Fibroblast of lung (primary cell): Measurements from ENCODE around the gene SOX3.

ENCODE experiments used
- EZH2 ChIP-seq: IDR thresholded peaks from 2 replicates; pipeline ENCODE4 v1.5.1; 2012; ENCODE audit warnings: low read length, control low read depth, mild to moderate bottlenecking; ENCODE audit errors: missing control alignments
- TF ChIP-seq, protein P1 (sequence below), 2 donors: IDR thresholded peaks in 1 of 2; conservative IDR thresholded peaks in 1 of 2; 1 replicate in 1 of 2; 2 replicates in 1 of 2; pipeline ENCODE4 v1.5.1; 2011 to 2012; ENCODE audit warnings: low read length in 2 of 2, control low read depth in 1 of 2, inconsistent platforms in 1 of 2, low read depth in 1 of 2, mild to moderate bottlenecking in 1 of 2

DNA sequence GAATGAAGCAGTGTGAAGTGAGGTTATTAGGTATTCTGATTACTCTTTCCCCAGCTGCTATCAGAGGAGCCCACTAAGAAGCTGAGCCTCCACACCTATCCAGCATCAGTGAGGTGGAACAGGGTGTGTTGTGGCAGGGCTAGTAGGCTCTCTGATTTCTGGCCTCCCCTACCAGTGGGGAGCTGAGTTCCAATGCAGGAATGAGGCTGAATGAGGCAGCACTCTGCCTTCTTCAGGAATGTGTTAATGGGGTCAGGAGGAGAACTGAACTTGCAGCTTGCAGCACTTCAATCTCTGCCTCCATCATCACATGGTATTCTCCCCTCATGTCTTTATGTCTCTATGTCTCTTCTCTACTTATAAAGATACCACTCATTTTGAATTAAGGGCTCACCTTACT, 26.9 kb downstream of the SOX3 start:
- no peak for TF ChIP-seq EZH2
- TF ChIP-seq, protein P1, sequence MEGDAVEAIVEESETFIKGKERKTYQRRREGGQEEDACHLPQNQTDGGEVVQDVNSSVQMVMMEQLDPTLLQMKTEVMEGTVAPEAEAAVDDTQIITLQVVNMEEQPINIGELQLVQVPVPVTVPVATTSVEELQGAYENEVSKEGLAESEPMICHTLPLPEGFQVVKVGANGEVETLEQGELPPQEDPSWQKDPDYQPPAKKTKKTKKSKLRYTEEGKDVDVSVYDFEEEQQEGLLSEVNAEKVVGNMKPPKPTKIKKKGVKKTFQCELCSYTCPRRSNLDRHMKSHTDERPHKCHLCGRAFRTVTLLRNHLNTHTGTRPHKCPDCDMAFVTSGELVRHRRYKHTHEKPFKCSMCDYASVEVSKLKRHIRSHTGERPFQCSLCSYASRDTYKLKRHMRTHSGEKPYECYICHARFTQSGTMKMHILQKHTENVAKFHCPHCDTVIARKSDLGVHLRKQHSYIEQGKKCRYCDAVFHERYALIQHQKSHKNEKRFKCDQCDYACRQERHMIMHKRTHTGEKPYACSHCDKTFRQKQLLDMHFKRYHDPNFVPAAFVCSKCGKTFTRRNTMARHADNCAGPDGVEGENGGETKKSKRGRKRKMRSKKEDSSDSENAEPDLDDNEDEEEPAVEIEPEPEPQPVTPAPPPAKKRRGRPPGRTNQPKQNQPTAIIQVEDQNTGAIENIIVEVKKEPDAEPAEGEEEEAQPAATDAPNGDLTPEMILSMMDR (conservative IDR thresholded peaks at IDR 0.05 in 1 of 2, IDR thresholded peaks at IDR 0.05 in 1 of 2; ENCODE audit: low read depth in 1 of 2, low read length in 2 of 2), result no peak
